ENCODE measurements around the gene COX6A2. TPM values are rescaled to one million over a fixed set of nuclear protein-coding genes. Genes with fewer than 3 reads are reported as not detected.
"Not testable (repeated sequence)": the region's sequence is repeated elsewhere in the genome, so short reads cannot be mapped to it uniquely, and the experiment has no call there.

The COX6A2 gene
- total RNA-seq, 1 experiment from 2014 or later = not detected

DNA sequence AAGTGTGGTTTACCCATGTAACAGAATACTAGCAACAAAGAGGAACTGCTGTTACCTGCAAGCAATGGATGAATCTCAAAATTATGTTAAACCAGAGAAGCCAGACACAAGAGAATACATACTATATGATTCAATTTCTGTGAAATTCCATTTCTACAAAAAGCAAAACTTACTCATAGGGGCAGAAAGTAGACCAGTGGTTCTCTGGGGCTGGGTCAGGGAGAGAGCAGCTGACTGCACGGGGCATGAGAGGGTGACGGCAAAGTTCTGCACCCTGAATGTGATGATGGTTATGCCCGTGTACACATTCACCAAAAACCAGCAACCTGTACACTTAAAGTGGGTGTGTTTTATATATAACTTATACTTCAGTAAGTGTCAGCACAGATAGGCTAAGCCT is 11.4 kb upstream of the COX6A2 start:
- Mint-ChIP-seq H3K27me3 (ENCODE audit: low read depth) (peaks cover 4% of the 10 kb centered on the region), H3K4me3 (no peak overlapping the region), H3K9me3 (no peaks in the 10 kb centered on the region), H3K4me1 (peaks cover 4 to 7% of the 10 kb centered on the region in 2 experiments), H3K36me3 (ENCODE audit: insufficient read depth in 1 of 3, low read depth in 3 of 3) (no peaks in the 10 kb centered on the region), H3K27ac (no peak overlapping the region)
- Histone ChIP-seq H2AFZ (ENCODE audit: low read length) (no peak overlapping the region), H3K18ac (ENCODE audit: insufficient read length, low read depth, low read length) (no peak overlapping the region), H3K9ac (ENCODE audit: extremely low read depth, insufficient read length, low read length) (no peak overlapping the region), H3T11ph (ENCODE audit: low read length) (no peak overlapping the region), H2BK120ac (ENCODE audit: low read depth, low read length, poor library complexity, severe bottlenecking) (no peak overlapping the region), H4K20me1 (ENCODE audit: control insufficient read depth, insufficient read depth, insufficient read length) (no peaks in the 10 kb centered on the region), H3K27ac (ENCODE audit: insufficient read length, low read depth, low read length) (no peak overlapping the region), H3K14ac (ENCODE audit: insufficient read depth, low read length) (no peak overlapping the region), H4K91ac (ENCODE audit: insufficient read length, low read depth, low read length) (no peak overlapping the region), H3K9me3 (ENCODE audit: control insufficient read depth, low read depth, low read length) (no peaks in the 10 kb centered on the region), H2AK5ac (ENCODE audit: insufficient read length, low read length) (no peak overlapping the region), H3K23me2 (ENCODE audit: insufficient read length, low read depth, low read length, poor library complexity, severe bottlenecking) (no peaks in the 10 kb centered on the region), H2BK5ac (ENCODE audit: insufficient read length, low read length) (no peak overlapping the region), H3K27me3 (ENCODE audit: insufficient read depth, low read length) (no peaks in the 10 kb centered on the region), H3K4me1 (ENCODE audit: insufficient read depth, low read length) (no peaks in the 10 kb centered on the region), H4K5ac (ENCODE audit: insufficient read length, low read depth, low read length) (no peak overlapping the region), H3K79me1 (ENCODE audit: insufficient read depth, low read depth, low read length, poor library complexity, severe bottlenecking) (no peaks in the 10 kb centered on the region), H3K4me2 (ENCODE audit: insufficient read depth, insufficient read length, low read length) (no peak overlapping the region), H2BK20ac (ENCODE audit: low read depth, low read length, poor library complexity, severe bottlenecking) (no peak overlapping the region), H4K8ac (replicated peaks; ENCODE audit: insufficient read length, low read depth, low read length) (no peak overlapping the region), H3K23ac (ENCODE audit: insufficient read length, low read depth, low read length) (no peak overlapping the region), H2BK15ac (ENCODE audit: low read depth, low read length) (no peak overlapping the region), H3K79me2 (ENCODE audit: insufficient read depth, low read length) (no peaks in the 10 kb centered on the region), H3K56ac (ENCODE audit: insufficient read length, low read depth, low read length) (no peak overlapping the region), H2BK12ac (ENCODE audit: insufficient read length, low read depth, low read length) (no peak overlapping the region), H3K4ac (ENCODE audit: low read depth, low read length) (no peak overlapping the region)
- no peak for DNase-seq
- TF ChIP-seq, protein P1, sequence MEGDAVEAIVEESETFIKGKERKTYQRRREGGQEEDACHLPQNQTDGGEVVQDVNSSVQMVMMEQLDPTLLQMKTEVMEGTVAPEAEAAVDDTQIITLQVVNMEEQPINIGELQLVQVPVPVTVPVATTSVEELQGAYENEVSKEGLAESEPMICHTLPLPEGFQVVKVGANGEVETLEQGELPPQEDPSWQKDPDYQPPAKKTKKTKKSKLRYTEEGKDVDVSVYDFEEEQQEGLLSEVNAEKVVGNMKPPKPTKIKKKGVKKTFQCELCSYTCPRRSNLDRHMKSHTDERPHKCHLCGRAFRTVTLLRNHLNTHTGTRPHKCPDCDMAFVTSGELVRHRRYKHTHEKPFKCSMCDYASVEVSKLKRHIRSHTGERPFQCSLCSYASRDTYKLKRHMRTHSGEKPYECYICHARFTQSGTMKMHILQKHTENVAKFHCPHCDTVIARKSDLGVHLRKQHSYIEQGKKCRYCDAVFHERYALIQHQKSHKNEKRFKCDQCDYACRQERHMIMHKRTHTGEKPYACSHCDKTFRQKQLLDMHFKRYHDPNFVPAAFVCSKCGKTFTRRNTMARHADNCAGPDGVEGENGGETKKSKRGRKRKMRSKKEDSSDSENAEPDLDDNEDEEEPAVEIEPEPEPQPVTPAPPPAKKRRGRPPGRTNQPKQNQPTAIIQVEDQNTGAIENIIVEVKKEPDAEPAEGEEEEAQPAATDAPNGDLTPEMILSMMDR (conservative IDR thresholded peaks at IDR 0.05) = no peak
- no CpG with 5 or more reads among the region's 3 CpGs for WGBS (ENCODE audit: extremely low coverage, insufficient read length, low lambda C conversion rate)

DNA sequence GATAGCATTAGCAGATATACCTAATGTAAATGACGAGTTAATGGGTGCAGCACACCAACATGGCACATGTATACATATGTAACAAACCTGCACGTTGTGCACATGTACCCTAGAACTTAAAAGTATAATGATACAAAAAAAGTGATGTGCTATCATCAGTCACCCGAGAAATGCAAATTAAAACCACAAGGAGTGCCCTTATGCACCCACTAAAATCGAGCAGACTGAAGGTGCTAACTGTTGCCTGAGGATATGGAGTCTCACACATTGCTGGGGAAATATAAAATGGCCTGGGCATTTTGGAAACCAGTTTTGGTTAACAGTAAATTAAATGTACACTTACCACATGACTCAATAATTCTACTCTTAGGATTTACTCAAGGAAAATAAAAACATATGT is 10.9 kb upstream of the COX6A2 start:
- not testable (repeated sequence) for H3K14ac ChIP-seq (ENCODE audit: insufficient read depth, low read length); H3K9ac ChIP-seq (ENCODE audit: extremely low read depth, insufficient read length, low read length); H3K9me3 Mint-ChIP-seq; H2BK20ac ChIP-seq (ENCODE audit: low read depth, low read length, poor library complexity, severe bottlenecking); H3K27me3 ChIP-seq (ENCODE audit: insufficient read depth, low read length); H2BK12ac ChIP-seq (ENCODE audit: insufficient read length, low read depth, low read length); H2BK5ac ChIP-seq (ENCODE audit: insufficient read length, low read length); H3K79me1 ChIP-seq (ENCODE audit: insufficient read depth, low read depth, low read length, poor library complexity, severe bottlenecking); DNase-seq; H4K8ac ChIP-seq (replicated peaks; ENCODE audit: insufficient read length, low read depth, low read length); H4K91ac ChIP-seq (ENCODE audit: insufficient read length, low read depth, low read length); H3K4me3 Mint-ChIP-seq; H2BK120ac ChIP-seq (ENCODE audit: low read depth, low read length, poor library complexity, severe bottlenecking); H3K23me2 ChIP-seq (ENCODE audit: insufficient read length, low read depth, low read length, poor library complexity, severe bottlenecking); H2AFZ ChIP-seq (ENCODE audit: low read length); H3T11ph ChIP-seq (ENCODE audit: low read length); H3K4me1 Mint-ChIP-seq; H3K23ac ChIP-seq (ENCODE audit: insufficient read length, low read depth, low read length); H3K9me3 ChIP-seq (ENCODE audit: control insufficient read depth, low read depth, low read length); H4K5ac ChIP-seq (ENCODE audit: insufficient read length, low read depth, low read length); H3K79me2 ChIP-seq (ENCODE audit: insufficient read depth, low read length); H3K27me3 Mint-ChIP-seq (ENCODE audit: low read depth); H3K18ac ChIP-seq (ENCODE audit: insufficient read length, low read depth, low read length); H3K4me2 ChIP-seq (ENCODE audit: insufficient read depth, insufficient read length, low read length); H3K4me1 ChIP-seq (ENCODE audit: insufficient read depth, low read length); H2AK5ac ChIP-seq (ENCODE audit: insufficient read length, low read length); H3K27ac Mint-ChIP-seq; H3K4ac ChIP-seq (ENCODE audit: low read depth, low read length); H3K56ac ChIP-seq (ENCODE audit: insufficient read length, low read depth, low read length); H3K36me3 Mint-ChIP-seq (ENCODE audit: insufficient read depth in 1 of 3, low read depth in 3 of 3); H2BK15ac ChIP-seq (ENCODE audit: low read depth, low read length); H4K20me1 ChIP-seq (ENCODE audit: control insufficient read depth, insufficient read depth, insufficient read length); H3K27ac ChIP-seq (ENCODE audit: insufficient read length, low read depth, low read length)
- no CpG with 5 or more reads among the region's 4 CpGs for WGBS (ENCODE audit: extremely low coverage, insufficient read length, low lambda C conversion rate)

Measured in H9 (cell line).